GM08714 (cell line): ENCODE data around the gene GRM4.

ENCODE experiments used
- H3K4me3 ChIP-seq: fragments of 200-500 bp; sonication (Bioruptor generic); 2 replicates; pipeline ENCODE4 v1.5.1; 2014; ENCODE audit warnings: mild to moderate bottlenecking, low read length, inconsistent platforms
- ZNF274 ChIP-seq: IDR thresholded peaks from 2 replicates; pipeline ENCODE4 v1.6.1; 2012; ENCODE audit warnings: mild to moderate bottlenecking, low read depth, low read length

The GRM4 gene

DNA sequence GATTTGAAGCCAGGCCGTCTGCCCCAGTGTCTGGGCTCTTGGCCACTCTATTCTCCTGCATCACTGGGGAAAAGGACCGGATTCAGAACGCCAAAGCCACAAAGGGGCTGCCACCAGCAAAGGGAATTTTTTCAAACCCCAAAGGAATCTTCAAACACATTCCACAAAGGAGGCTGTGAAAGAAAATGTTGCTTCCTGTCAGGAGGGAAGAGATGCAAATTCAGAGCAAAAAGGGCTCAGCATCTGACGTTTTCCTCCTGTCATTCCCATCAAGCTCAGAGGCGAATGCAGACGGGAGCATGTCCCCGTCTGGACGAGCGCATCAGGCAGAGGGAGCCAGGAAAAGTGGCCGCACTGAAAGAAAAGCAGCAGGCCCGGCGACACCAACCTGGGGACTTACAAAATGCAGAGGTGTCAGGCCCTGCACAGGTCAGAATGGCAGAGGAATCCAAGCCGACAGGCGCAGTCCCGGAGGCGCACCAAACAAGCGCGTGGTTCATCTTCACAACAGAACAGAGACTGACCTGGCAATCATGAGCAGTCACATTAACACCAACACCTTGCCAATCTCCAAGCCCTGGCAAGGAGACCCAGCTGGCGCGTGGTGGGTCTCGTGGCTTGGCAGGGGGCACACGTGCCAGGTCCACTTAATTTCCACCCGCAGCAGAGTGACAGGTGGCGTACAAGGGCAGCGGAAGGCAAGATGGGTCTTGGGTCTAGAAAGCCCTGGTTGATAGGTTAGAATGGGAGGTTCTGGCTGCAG is 62.8 kb downstream of the GRM4 start:
- TF ChIP-seq ZNF274: no peak
- no peak overlapping the region for H3K4me3 ChIP-seq

DNA sequence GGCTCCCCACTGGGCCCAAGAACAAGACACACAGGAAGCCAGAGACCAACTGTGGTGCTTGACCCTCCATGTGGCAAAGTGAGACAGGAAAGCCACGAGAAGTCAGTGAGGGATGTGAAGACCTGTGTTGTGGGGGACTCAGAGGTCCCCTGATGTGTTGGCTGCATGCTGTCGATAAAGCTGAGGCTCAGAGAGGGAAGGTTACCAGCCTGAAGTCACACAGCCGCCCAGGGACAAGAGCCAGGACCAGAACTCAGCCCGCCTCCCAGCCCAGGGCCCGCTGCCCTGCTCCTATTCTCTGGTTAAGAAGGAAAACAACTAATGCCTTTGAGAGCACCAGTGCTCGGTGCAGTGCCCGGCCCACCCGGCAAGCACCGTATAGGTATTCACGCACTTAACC is 63.5 kb downstream of the GRM4 start:
- no peak for TF ChIP-seq ZNF274
- no peak overlapping the region for H3K4me3 ChIP-seq

GRCh38 chr6:34080357-34080756 is 65.5 kb downstream of the GRM4 start:
- TF ChIP-seq ZNF274: no peak
- H3K4me3 ChIP-seq: no peak overlapping the region

DNA sequence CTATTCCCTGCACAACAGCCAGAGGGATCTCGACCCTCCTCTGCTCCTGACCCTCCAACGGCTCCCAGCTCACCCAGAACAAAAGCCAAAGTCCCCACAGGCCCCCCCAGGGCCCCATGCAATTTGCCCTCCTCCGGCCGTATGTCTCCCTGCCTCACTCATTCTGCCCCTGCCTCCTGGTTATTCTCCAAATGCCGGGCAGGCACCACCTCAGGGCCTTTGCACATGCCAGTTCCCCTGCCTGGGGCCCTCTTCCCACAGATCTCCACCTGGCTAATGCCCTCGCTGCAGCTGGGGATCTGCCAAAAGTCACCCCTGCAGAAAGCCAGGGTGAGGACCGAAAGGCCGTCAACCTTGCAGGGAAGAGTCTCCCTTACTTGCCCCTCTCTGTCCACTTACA is 66.0 kb downstream of the GRM4 start:
- TF ChIP-seq ZNF274: no peak
- no peak overlapping the region for H3K4me3 ChIP-seq

DNA sequence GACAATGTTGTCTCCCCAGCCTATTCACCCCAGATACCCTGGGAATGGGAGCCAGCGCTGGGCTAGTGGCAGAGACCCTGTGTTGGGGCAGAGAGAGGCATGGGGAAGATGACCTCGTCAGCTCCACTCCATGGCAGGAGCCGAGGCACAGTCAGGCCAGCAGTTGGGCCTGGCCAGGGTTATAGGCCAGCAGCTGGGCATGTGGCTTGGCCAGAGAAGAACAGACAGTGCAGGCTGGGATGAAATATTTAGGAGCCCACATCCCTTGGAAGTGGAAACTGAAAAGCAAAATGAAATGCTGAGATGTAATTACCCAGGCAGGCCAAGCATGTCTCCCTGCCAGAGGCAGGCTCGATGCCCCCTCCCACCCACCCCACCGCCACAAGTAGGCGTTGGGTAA is 70.0 kb downstream of the GRM4 start:
- TF ChIP-seq ZNF274: no peak

GRCh38 chr6:34074064-34074742 is 71.7 kb downstream of the GRM4 start:
- no peak overlapping the region for H3K4me3 ChIP-seq
- no peak for TF ChIP-seq ZNF274

More for the DNA sequence above, 70.0 kb downstream of the GRM4 start:
- H3K4me3 ChIP-seq: no peak overlapping the region

GRCh38 chr6:34073540-34073939 is 72.3 kb downstream of the GRM4 start:
- TF ChIP-seq ZNF274: no peak
- H3K4me3 ChIP-seq: no peak overlapping the region

DNA sequence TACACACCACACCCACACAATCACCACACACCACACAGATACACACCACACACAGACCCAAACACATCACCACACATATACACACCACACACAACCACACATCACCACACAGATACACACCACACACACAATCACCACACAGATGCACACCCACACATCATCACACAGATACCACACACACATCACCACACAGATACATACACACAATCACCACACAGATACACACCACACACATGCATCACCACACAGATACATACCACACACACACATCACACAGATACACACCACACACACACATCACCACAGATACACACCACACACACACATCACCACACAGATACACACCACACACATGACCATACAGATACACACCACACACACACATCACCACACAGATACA is 73.2 kb downstream of the GRM4 start:
- no peak for TF ChIP-seq ZNF274

GRCh38 chr6:34071884-34072379 is 74.0 kb downstream of the GRM4 start:
- TF ChIP-seq ZNF274: no peak
- H3K4me3 ChIP-seq: no peak overlapping the region

More for the DNA sequence above, 73.2 kb downstream of the GRM4 start:
- no peak overlapping the region for H3K4me3 ChIP-seq

DNA sequence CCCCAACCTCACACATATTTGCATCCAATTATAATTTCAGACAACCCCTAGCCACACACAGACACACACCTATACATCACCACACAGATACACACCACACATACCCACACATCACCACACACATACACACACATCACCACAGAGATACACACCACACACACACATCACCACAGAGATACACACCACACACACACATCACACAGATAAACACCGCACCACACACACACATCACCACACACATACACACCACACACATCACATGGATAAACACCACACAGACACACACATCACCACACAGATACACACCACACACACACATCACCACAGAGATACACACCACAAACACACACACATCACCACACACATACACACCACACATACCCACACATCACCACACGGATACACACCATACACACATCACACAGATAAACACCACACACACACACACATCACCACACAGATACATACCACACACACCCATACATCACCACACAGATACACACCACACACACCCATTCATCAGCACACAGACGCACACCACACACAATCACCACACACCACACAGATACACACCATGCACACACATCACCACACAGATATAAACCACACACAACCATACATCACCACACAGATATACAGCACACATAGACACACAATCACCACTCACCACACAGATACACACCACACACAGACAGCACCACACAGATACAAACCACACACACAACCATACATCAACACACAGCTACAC is 74.6 kb downstream of the GRM4 start:
- no peak for TF ChIP-seq ZNF274
- H3K4me3 ChIP-seq: no peak overlapping the region

- H3K4me3 ChIP-seq: no peak overlapping the region
Observed at GRCh38 chr6:34070315-34071135, 75.4 kb downstream of the GRM4 start.

DNA sequence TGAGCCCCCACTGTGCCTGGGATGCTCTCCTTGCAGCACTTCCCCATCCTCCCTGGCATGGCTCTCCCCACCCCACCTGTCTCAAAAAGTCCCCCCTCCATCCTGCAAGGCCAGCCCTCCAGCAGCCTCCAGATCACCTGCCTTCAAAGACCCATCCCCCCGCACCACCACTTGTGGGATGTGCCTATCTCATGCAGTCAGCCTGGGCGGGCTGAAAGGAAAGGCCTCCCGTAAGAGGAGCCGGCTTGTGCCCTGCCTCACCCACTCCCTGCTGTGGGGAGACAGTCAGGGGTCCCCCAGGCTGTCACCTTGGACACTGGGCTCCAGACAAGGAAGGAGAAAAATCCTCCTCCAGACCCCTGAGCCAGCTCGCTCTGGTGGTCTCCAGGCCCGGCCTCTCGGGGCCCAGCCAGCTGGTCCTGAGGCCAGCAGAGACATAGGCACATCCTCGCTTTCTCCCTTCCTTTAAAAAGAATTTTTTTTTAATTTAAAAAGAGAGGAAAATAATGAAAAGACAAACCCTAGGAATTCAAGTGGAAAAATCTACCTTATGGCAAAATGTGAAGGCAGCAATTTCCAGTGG is 77.3 kb downstream of the GRM4 start:
- H3K4me3 ChIP-seq: no peak overlapping the region
- TF ChIP-seq ZNF274: no peak

More at GRCh38 chr6:34070315-34071135, 75.4 kb downstream of the GRM4 start:
- TF ChIP-seq ZNF274: no peak

GRCh38 chr6:34067814-34068213 is 78.1 kb downstream of the GRM4 start:
- no peak for TF ChIP-seq ZNF274
- no peak overlapping the region for H3K4me3 ChIP-seq
